ENCODE data around the gene PIK3R5.
"Not testable (repeated sequence)": the region's sequence is repeated elsewhere in the genome, so short reads cannot be mapped to it uniquely, and the experiment has no call there.

Gene PIK3R5

GRCh38 chr17:8869114-8869815 is 96.2 kb downstream of the PIK3R5 start:
- H3K36me3 Mint-ChIP-seq (ENCODE audit: low read depth), result no peaks in the 10 kb centered on the region
- no peak overlapping the region for H3K4me3 Mint-ChIP-seq
- H3K4me1 Mint-ChIP-seq, result peaks cover 34% of the 10 kb centered on the region
- H3K9me3 Mint-ChIP-seq, result no peaks in the 10 kb centered on the region
- peaks cover 3% of the 10 kb centered on the region for H3K27me3 Mint-ChIP-seq
- peak overlapping the region; percentile 29 for H3K27ac Mint-ChIP-seq
- DNase-seq (no peak), ATAC-seq (no peak)

DNA sequence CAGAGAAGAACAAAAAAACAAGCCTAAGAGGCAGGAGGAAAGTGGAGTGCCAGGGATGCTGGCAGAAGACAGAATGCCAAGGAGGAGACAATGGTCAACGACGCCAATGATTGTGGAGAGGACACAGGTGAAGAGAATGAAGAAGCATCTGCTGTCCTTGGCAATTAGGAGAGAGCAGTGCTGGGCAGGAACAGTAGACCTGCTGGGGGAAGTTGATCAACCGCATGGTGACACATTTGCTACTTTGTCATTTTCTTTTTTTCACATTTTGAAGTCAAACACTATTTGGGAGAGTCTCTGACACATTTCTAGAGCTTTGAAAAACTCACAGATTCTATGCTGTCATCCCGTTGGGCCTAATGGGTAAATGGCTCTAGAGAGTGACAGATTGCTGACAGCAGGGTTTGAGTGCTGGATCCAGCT is 97.0 kb downstream of the PIK3R5 start:
- H3K36me3 Mint-ChIP-seq (ENCODE audit: low read depth), result no peaks in the 10 kb centered on the region
- H3K27me3 Mint-ChIP-seq, result peaks cover 3% of the 10 kb centered on the region
- ATAC-seq, result peak; percentile 65
- no peaks in the 10 kb centered on the region for H3K9me3 Mint-ChIP-seq
- no peak overlapping the region for H3K4me3 Mint-ChIP-seq
- H3K27ac Mint-ChIP-seq, result no peak overlapping the region
- peaks cover 28% of the 10 kb centered on the region for H3K4me1 Mint-ChIP-seq
- no peak for DNase-seq

DNA sequence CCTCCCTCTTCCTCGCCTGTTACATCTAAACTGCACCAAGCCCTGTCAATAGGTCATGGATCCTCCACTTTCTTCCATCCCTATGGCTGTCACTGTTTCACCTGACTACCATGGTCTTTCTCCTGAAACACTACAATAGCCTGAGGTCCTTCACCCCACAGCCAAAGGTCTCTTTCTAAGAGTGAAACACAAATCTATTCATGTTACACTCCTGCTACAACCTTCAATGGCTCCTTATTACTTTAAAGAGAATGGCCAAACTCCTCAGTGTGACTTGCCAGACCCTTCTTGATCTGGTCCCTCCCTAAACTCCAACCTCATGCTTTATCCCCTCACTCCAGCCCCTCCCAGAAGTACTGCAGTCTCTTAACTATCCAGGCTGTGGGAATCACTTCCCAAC is 97.4 kb downstream of the PIK3R5 start:
- no peak for ATAC-seq
- no peaks in the 10 kb centered on the region for H3K36me3 Mint-ChIP-seq (ENCODE audit: low read depth)
- no peak overlapping the region for H3K4me3 Mint-ChIP-seq
- H3K27ac Mint-ChIP-seq, result peak overlapping the region; percentile 24
- H3K9me3 Mint-ChIP-seq, result no peaks in the 10 kb centered on the region
- H3K27me3 Mint-ChIP-seq, result peaks cover 3% of the 10 kb centered on the region
- no peak for DNase-seq
- H3K4me1 Mint-ChIP-seq, result peaks cover 28% of the 10 kb centered on the region

DNA sequence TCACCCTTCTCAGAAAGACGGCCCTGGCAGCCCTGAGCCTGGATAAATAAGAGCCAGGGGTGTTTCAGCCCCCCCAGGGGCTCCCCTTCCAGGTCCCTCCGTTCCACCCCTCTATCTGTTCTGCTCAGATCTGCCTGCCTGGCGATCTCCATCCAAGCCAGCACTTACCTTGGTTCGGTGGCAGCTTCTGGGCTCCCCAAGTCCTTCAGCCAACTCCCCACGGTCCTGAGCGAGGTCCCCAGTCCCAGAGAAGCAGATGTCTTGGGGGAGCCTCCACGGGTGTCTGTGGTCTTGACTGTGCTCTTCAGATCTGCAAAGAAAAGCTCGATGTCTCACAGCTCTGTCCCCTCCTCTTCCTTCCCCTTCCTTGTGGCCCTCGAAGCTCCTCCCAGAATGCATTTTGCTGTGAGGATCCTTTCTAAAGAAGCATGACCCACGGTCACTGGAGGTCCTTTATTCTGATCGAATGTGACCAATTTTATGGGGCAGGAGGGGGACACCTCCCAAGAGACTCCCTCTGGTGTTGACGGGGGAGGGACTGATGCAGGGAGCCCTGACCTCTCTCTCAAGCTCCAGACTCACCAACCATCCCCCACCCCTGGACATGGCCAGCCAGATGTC is 98.0 kb downstream of the PIK3R5 start, which contains the start of gene PIK3R6:
TSS of gene PIK3R6 (minus strand) at position 314 of the 621 bp plus-strand sequence. CDS start 17,880 bp downstream, outside the sequence.
- H3K27ac Mint-ChIP-seq, result peak within 1 kb of the TSS; percentile 29
- no peaks in the 10 kb centered on the region for H3K9me3 Mint-ChIP-seq
- H3K36me3 Mint-ChIP-seq (ENCODE audit: low read depth), result no peaks in the 10 kb centered on the region
- H3K4me3 Mint-ChIP-seq, result peak within 1 kb of the TSS; percentile 55
- peaks cover 3% of the 10 kb centered on the region for H3K27me3 Mint-ChIP-seq
- peak; percentile 31 for ATAC-seq
- peaks cover 28% of the 10 kb centered on the region for H3K4me1 Mint-ChIP-seq
- DNase-seq, result no peak

DNA sequence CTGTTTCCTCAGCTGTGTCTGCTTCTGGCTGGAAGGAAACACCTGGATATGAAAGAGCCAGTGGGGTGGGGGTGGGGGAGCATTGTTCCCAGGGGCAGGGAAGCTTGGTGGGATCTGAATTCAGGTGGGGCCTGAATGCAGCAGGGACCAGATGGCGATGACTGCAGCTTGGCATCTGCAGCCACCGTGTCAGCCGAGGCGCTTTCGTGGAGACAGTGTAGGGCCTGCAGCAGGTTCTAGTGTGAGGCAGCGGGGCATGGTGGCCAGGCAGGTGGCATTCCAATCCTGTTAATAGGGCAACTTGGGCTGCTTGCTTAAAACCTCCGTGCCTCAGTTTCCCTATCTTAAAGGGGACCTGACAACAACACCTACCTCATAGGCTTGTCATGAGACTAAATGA is 99.7 kb downstream of the PIK3R5 start:
- H3K9me3 Mint-ChIP-seq, result no peaks in the 10 kb centered on the region
- no peak overlapping the region for H3K4me3 Mint-ChIP-seq
- H3K36me3 Mint-ChIP-seq (ENCODE audit: low read depth), result no peaks in the 10 kb centered on the region
- no peak for ATAC-seq
- peaks cover 39% of the 10 kb centered on the region for H3K4me1 Mint-ChIP-seq
- H3K27me3 Mint-ChIP-seq, result peaks cover 3% of the 10 kb centered on the region
- no peak for DNase-seq
- H3K27ac Mint-ChIP-seq, result no peak overlapping the region

DNA sequence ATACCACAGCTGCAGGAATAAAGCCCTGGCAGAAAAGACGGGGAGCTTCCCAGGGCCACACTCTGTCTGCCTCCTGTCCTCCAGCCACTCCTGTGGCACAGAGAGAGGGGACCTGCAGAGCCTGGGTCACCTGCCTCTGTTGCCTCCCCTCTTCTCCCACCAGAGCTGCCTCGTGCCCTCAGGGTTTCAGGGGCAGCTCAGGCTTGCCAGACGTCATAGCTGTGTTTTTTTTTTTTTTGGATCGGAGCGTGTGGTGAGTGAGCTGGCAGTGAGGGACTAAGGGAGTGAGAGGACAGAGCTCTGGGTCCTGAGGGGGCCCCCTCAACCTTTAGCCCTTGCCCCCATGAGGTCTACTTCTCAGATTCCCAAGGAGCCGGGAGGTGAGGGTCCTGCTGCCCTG is 100.1 kb downstream of the PIK3R5 start:
- Mint-ChIP-seq H3K27ac (no peak overlapping the region), H3K9me3 (no peaks in the 10 kb centered on the region), H3K36me3 (ENCODE audit: low read depth) (no peaks in the 10 kb centered on the region), H3K4me3 (no peak overlapping the region), H3K27me3 (peaks cover 3% of the 10 kb centered on the region), H3K4me1 (peaks cover 39% of the 10 kb centered on the region)
- ATAC-seq (no peak), DNase-seq (no peak)

- no peak overlapping the region for H3K4me3 Mint-ChIP-seq
- peaks cover 2% of the 10 kb centered on the region for H3K36me3 Mint-ChIP-seq (ENCODE audit: low read depth)
Measured at GRCh38 chr17:8862213-8863056, 103.1 kb downstream of the PIK3R5 start.

DNA sequence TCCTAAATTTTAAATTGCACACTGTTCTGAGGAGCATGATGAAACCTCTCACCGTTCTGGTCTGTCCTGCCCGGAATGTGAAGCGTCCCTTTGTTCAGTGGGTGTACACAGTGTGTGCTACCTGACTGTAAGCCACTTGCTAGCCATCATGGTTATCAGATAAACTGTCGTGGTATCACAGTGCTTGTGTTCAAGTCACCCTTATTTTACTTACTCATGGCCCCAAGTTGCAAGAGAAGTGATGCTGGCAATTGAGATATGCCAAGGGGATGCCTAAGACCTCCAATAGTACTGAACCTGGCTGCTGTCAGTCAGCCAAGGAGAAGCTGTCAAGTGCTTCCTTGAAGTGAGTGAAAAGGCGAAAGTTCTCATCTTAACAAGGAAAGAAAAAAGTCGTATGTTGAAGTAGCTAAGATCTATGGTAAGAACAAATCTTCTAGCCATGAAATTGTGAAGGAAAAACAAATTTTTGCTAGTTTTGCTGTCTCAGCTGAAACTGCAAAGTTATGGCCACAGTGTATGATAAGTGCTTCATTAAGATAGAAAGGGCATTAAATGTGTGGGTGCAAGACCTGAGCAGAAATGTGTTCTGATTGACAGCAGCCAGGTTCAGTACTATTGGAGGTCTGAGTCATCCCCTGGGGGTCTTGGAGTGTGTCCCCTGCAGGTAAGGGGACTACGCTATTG is 103.9 kb downstream of the PIK3R5 start:
- no peaks in the 10 kb centered on the region for H3K27me3 Mint-ChIP-seq
- H3K4me1 Mint-ChIP-seq, result peaks cover 47% of the 10 kb centered on the region
- no peak for DNase-seq
- no peak overlapping the region for H3K4me3 Mint-ChIP-seq
- no peak for ATAC-seq
- no peak overlapping the region for H3K27ac Mint-ChIP-seq
- H3K36me3 Mint-ChIP-seq (ENCODE audit: low read depth), result peaks cover 2% of the 10 kb centered on the region
- no peaks in the 10 kb centered on the region for H3K9me3 Mint-ChIP-seq

More at GRCh38 chr17:8862213-8863056, 103.1 kb downstream of the PIK3R5 start:
- H3K27me3 Mint-ChIP-seq, result no peaks in the 10 kb centered on the region
- DNase-seq, result no peak
- no peak overlapping the region for H3K27ac Mint-ChIP-seq
- H3K9me3 Mint-ChIP-seq, result no peaks in the 10 kb centered on the region
- H3K4me1 Mint-ChIP-seq, result peaks cover 47% of the 10 kb centered on the region
- no peak for ATAC-seq

- Mint-ChIP-seq H3K4me1 (peaks cover 50% of the 10 kb centered on the region), H3K36me3 (ENCODE audit: low read depth) (peaks cover 2% of the 10 kb centered on the region)
- no peak for ATAC-seq
Measured at GRCh38 chr17:8859804-8860430, 105.6 kb downstream of the PIK3R5 start.

GRCh38 chr17:8859027-8859803 is 106.3 kb downstream of the PIK3R5 start:
- peaks cover 2% of the 10 kb centered on the region for H3K36me3 Mint-ChIP-seq (ENCODE audit: low read depth)
- peak overlapping the region; percentile 25 for H3K4me3 Mint-ChIP-seq
- peak; percentile 58 for ATAC-seq
- peak overlapping the region; percentile 81 for H3K27ac Mint-ChIP-seq
- peak; percentile 28 for DNase-seq
- H3K4me1 Mint-ChIP-seq, result peaks cover 50% of the 10 kb centered on the region
- H3K27me3 Mint-ChIP-seq, result peaks cover 3% of the 10 kb centered on the region
- H3K9me3 Mint-ChIP-seq, result no peaks in the 10 kb centered on the region

More at GRCh38 chr17:8859804-8860430, 105.6 kb downstream of the PIK3R5 start:
- Mint-ChIP-seq H3K27ac (no peak overlapping the region), H3K9me3 (no peaks in the 10 kb centered on the region), H3K4me3 (no peak overlapping the region), H3K27me3 (no peaks in the 10 kb centered on the region)
- DNase-seq, result no peak

DNA sequence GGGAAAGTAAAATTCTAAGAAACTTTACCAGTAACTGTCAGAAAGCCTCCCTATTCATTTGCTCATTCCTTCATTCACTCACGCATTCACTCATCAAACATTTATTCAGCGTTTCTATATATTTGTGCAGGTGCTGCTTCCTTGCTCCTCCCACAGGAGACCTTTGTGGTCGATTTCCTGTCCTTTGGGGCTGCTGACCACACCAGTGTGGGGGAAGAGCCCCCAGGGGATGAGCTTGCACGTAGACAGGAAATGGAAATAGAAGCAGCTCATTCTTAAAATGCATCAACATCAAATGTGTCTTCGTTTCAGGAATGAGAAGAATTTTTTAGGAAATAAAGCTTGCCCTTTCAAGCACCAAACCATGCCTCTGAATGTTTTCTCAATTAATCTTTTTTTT is 107.6 kb downstream of the PIK3R5 start:
- ATAC-seq (peak; percentile 66), DNase-seq (peak; percentile 61)
- Mint-ChIP-seq H3K4me1 (peaks cover 50% of the 10 kb centered on the region), H3K9me3 (no peaks in the 10 kb centered on the region), H3K27ac (peak overlapping the region; percentile 87), H3K36me3 (ENCODE audit: low read depth) (peaks cover 2% of the 10 kb centered on the region), H3K4me3 (peak overlapping the region; percentile 65), H3K27me3 (peaks cover 3% of the 10 kb centered on the region)

DNA sequence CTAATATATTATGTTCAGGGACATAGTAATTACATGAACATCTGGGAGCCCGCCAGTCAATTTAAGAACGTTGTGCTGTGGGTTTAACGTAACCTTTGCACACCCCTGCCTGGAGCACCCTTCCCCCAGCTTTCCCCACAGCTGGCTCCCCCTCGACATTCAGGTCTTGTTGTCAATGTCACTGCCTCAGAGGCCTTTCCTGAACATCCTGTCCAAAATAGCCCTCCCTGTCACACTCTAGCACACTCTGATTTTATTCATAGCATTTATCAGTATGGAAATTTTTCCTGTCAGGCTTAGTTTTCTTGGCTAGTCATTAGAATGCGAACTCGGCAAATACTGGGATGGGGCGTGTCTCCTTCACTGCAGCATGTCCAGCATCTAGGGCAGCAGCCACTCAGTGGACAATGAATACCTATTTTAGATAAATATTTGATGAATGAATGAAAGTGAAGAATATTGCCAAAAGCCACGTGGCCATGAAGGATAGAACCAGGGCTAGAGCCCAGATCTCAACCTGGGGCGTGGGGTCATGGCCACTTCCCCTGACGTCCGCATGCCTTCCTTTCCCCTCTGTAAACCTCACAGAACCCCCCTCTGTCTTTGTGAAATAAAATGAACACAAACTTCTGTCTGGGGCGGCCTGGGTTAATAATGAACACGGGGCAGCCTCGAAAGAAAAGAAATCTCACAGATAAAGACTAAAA is 108.5 kb downstream of the PIK3R5 start:
- H3K9me3 Mint-ChIP-seq, result no peaks in the 10 kb centered on the region
- peak overlapping the region; percentile 87 for H3K27ac Mint-ChIP-seq
- no peak for DNase-seq
- peaks cover 2% of the 10 kb centered on the region for H3K36me3 Mint-ChIP-seq (ENCODE audit: low read depth)
- peaks cover 46% of the 10 kb centered on the region for H3K4me1 Mint-ChIP-seq
- H3K4me3 Mint-ChIP-seq, result peak overlapping the region; percentile 65
- no peak for ATAC-seq
- H3K27me3 Mint-ChIP-seq, result peaks cover 3% of the 10 kb centered on the region

GRCh38 chr17:8856205-8856603 is 109.3 kb downstream of the PIK3R5 start:
- H3K4me3 Mint-ChIP-seq; H3K27me3 Mint-ChIP-seq; H3K27ac Mint-ChIP-seq; ATAC-seq; H3K36me3 Mint-ChIP-seq (ENCODE audit: low read depth); H3K9me3 Mint-ChIP-seq; DNase-seq: not testable (repeated sequence)
- H3K4me1 Mint-ChIP-seq, result peaks cover 39% of the 10 kb centered on the region
